H9 (cell line): Measurements from ENCODE around the gene HOATZ. TPM values are rescaled to one million over a fixed set of nuclear protein-coding genes. Genes with fewer than 3 reads are reported as not detected.

Experiments used
- DNase-seq: peaks from one replicate; pipeline ENCODE4 v3.0.0-alpha.2; 2017
- H2AFZ ChIP-seq: one replicate; pipeline ENCODE4 v1.6.1; 2013; ENCODE audit warnings: mild to moderate bottlenecking, low read length, control low read depth, moderate library complexity
- H2AK5ac ChIP-seq: 2 replicates; pipeline ENCODE4 v1.6.1; 2013; ENCODE audit warnings: low read length, control low read depth, mixed read lengths; ENCODE audit not compliant: insufficient read length
- H2BK120ac ChIP-seq: one replicate; pipeline ENCODE4 v1.6.1; 2013; ENCODE audit warnings: low read depth, mild to moderate bottlenecking, low read length, control low read depth, inconsistent platforms; ENCODE audit not compliant: poor library complexity, severe bottlenecking
- H2BK12ac ChIP-seq: 2 replicates; pipeline ENCODE4 v1.6.1; 2013; ENCODE audit warnings: low read length, control low read depth, mixed read lengths, low read depth; ENCODE audit not compliant: insufficient read length
- H2BK15ac ChIP-seq: 2 replicates; pipeline ENCODE4 v1.6.1; 2013; ENCODE audit warnings: low read depth, low read length, control low read depth
- H2BK20ac ChIP-seq: one replicate; pipeline ENCODE4 v1.6.1; 2013; ENCODE audit warnings: low read depth, mild to moderate bottlenecking, low read length, control low read depth, inconsistent platforms; ENCODE audit not compliant: poor library complexity, severe bottlenecking
- H2BK5ac ChIP-seq: 2 replicates; pipeline ENCODE4 v1.6.1; 2013; ENCODE audit warnings: low read length, control low read depth, mixed read lengths; ENCODE audit not compliant: insufficient read length
- H3K14ac ChIP-seq: 2 replicates; pipeline ENCODE4 v1.6.1; 2013; ENCODE audit warnings: low read length, control low read depth; ENCODE audit not compliant: insufficient read depth
- H3K18ac ChIP-seq: 2 replicates; pipeline ENCODE4 v1.6.1; 2013; ENCODE audit warnings: low read depth, mild to moderate bottlenecking, mixed read lengths, low read length, control low read depth; ENCODE audit not compliant: insufficient read length
- H3K23ac ChIP-seq: 2 replicates; pipeline ENCODE4 v1.6.1; 2013; ENCODE audit warnings: low read length, control low read depth, mixed read lengths, low read depth; ENCODE audit not compliant: insufficient read length
- H3K23me2 ChIP-seq: 2 replicates; pipeline ENCODE4 v1.6.1; 2013; ENCODE audit warnings: low read depth, mild to moderate bottlenecking, mixed read lengths, low read length, control low read depth; ENCODE audit not compliant: insufficient read length, poor library complexity, severe bottlenecking
- H3K27ac ChIP-seq: 2 replicates; pipeline ENCODE4 v1.5.1; 2013; ENCODE audit warnings: low read length, control low read depth, mixed read lengths, low read depth; ENCODE audit not compliant: insufficient read length
- H3K27me3 ChIP-seq: 2 replicates; pipeline ENCODE4 v1.6.1; 2013; ENCODE audit warnings: low read length, control low read depth, inconsistent platforms; ENCODE audit not compliant: insufficient read depth
- H3K4ac ChIP-seq: 2 replicates; pipeline ENCODE4 v1.6.1; 2013; ENCODE audit warnings: low read depth, mild to moderate bottlenecking, control low read depth, inconsistent platforms, low read length, moderate library complexity
- H3K4me1 ChIP-seq: 2 replicates; pipeline ENCODE4 v1.6.1; 2013; ENCODE audit warnings: low read length, control low read depth, inconsistent platforms; ENCODE audit not compliant: insufficient read depth
- H3K4me2 ChIP-seq: 2 replicates; pipeline ENCODE4 v1.6.1; 2013; ENCODE audit warnings: low read length, control low read depth, mixed read lengths; ENCODE audit not compliant: insufficient read length, insufficient read depth
- H3K56ac ChIP-seq: 2 replicates; pipeline ENCODE4 v1.6.1; 2013; ENCODE audit warnings: low read depth, mild to moderate bottlenecking, mixed read lengths, low read length, control low read depth; ENCODE audit not compliant: insufficient read length
- H3K79me1 ChIP-seq: 2 replicates; pipeline ENCODE4 v1.6.1; 2013; ENCODE audit warnings: low read depth, mild to moderate bottlenecking, moderate library complexity, low read length, control low read depth, inconsistent platforms; ENCODE audit not compliant: insufficient read depth, poor library complexity, severe bottlenecking
- H3K79me2 ChIP-seq: 2 replicates; pipeline ENCODE4 v1.6.1; 2013; ENCODE audit warnings: low read length, control low read depth, inconsistent platforms; ENCODE audit not compliant: insufficient read depth
- H3K9ac ChIP-seq: 2 replicates; pipeline ENCODE4 v1.6.1; 2013; ENCODE audit warnings: low read length, control low read depth, mixed read lengths; ENCODE audit not compliant: insufficient read length; ENCODE audit errors: extremely low read depth
- H3K9me3 ChIP-seq: one replicate; pipeline ENCODE4 v1.6.1; 2013; ENCODE audit warnings: low read depth, low read length, inconsistent platforms; ENCODE audit not compliant: control insufficient read depth
- H3T11ph ChIP-seq: one replicate; pipeline ENCODE4 v1.6.1; 2013; ENCODE audit warnings: mild to moderate bottlenecking, low read length, control low read depth, inconsistent platforms
- H4K20me1 ChIP-seq: one replicate; pipeline ENCODE4 v1.6.1; 2013; ENCODE audit not compliant: control insufficient read depth, insufficient read length, insufficient read depth
- H4K5ac ChIP-seq: 2 replicates; pipeline ENCODE4 v1.6.1; 2013; ENCODE audit warnings: low read depth, mild to moderate bottlenecking, mixed read lengths, low read length, control low read depth; ENCODE audit not compliant: insufficient read length
- H4K8ac ChIP-seq: replicated peaks from 2 replicates; pipeline ENCODE4 v1.6.1; 2013; ENCODE audit warnings: low read length, control low read depth, mixed read lengths, low read depth; ENCODE audit not compliant: insufficient read length
- H4K91ac ChIP-seq: 2 replicates; pipeline ENCODE4 v1.6.1; 2013; ENCODE audit warnings: low read depth, mild to moderate bottlenecking, moderate library complexity, mixed read lengths, low read length, control low read depth; ENCODE audit not compliant: insufficient read length
- H3K27ac Mint-ChIP-seq, 3 experiments: 2 replicates in 2 of 3; 3 replicates in 1 of 3; pipeline ENCODE4 v1.8.0; 2020 to 2021; ENCODE audit warnings: mixed read lengths in 3 of 3, mild to moderate bottlenecking in 1 of 3, moderate library complexity in 1 of 3
- H3K27me3 Mint-ChIP-seq: 2 replicates; pipeline ENCODE4 v1.8.0; 2021; ENCODE audit warnings: low read depth, mild to moderate bottlenecking, moderate library complexity, mixed read lengths
- H3K36me3 Mint-ChIP-seq, 3 experiments: 2 replicates in 2 of 3; 3 replicates in 1 of 3; pipeline ENCODE4 v1.8.0; 2020 to 2021; ENCODE audit warnings: low read depth in 3 of 3, mixed read lengths in 3 of 3; ENCODE audit not compliant: insufficient read depth in 1 of 3
- H3K4me1 Mint-ChIP-seq, 2 experiments: 2 replicates each; pipeline ENCODE4 v1.8.0; 2020; ENCODE audit warnings: mixed read lengths in 2 of 2
- H3K4me3 Mint-ChIP-seq, 2 experiments: 2 replicates in 1 of 2; 3 replicates in 1 of 2; pipeline ENCODE4 v1.8.0; 2020 to 2021; ENCODE audit warnings: mild to moderate bottlenecking in 2 of 2, mixed read lengths in 2 of 2, moderate library complexity in 1 of 2
- H3K9me3 Mint-ChIP-seq, 2 experiments: 2 replicates in 1 of 2; 3 replicates in 1 of 2; pipeline ENCODE4 v1.8.0; 2020; ENCODE audit warnings: mild to moderate bottlenecking in 2 of 2, mixed read lengths in 2 of 2, moderate library complexity in 1 of 2
- CTCF ChIP-seq: fragments of 200-600 bp; sonication (generic); conservative IDR thresholded peaks from 3 replicates; pipeline ENCODE4 v1.8.0; 2021; ENCODE audit warnings: antibody characterized with exemption, mild to moderate bottlenecking
- WGBS: extraction: QIAGEN DNeasy Blood & Tissue Kit; methylation state at CpG from one replicate; pipeline ENCODE4 v1.1.7; 2013; ENCODE audit warnings: missing lambda C conversion rate, low lambda C conversion rate, mixed read lengths; ENCODE audit not compliant: insufficient read length; ENCODE audit errors: extremely low coverage; 5-methylcytosine and 5-hydroxymethylcytosine counted together
- total RNA-seq: library from RNA; stranded (reverse); gene quantifications from 2 replicates; pipeline ENCODE4 v1.2.1, GENCODE V29; 2021

Gene HOATZ
- total RNA-seq, 1 experiment from 2014 or later = not detected

DNA sequence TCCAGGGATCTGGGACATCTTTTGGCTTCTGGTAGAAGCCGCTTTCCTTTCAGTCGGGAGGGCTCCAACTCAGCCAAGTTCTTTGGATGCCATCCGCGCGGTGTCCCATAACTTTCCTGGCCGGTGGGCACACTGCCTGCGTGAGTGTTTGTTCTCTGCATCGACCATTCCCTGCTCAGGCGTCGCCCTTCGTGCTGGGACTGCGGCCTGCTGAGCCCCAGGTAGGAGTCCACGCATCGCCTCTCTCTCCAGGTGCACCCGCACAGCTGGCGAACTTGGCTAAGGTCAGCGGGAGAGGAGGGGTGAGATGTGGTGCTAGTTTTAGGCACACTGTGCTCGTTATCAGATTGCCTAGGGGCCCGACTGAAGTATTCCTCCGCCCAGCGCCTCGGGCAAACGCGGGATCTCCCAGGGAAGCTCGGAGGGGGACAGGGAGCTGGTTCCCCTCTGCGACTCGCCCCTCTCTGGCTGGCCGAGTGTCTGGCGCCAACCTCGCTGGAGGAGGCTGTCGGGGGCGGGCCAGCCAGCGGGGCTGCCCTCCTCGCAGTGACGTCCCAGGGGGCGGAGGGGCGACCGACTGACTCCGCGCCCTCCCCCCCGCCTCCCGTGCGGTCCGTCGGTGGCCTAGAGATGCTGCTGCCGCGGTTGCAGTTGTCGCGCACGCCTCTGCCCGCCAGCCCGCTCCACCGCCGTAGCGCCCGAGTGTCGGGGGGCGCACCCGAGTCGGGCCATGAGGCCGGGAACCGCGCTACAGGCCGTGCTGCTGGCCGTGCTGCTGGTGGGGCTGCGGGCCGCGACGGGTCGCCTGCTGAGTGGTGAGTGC is 25.7 kb downstream of the HOATZ start, which contains the start of gene LAYN:
Gene LAYN, plus strand, starts transcription at position 607 of the 823 bp plus-strand sequence. Its CDS starts 124 bp downstream, at position 731.
- H4K5ac ChIP-seq = no peak within 1 kb of the TSS
- H3K56ac ChIP-seq = no peak within 1 kb of the TSS
- Mint-ChIP-seq H3K27me3 (peaks cover 73% of the 10 kb centered on the region), H3K4me1 (peaks cover 35 to 37% of the 10 kb centered on the region in 2 experiments), H3K27ac (no peak within 1 kb of the TSS), H3K4me3 (peak within 1 kb of the TSS; percentile 58 to 81), H3K9me3 (peaks cover 9 to 13% of the 10 kb centered on the region in 2 experiments; a peak in 4 of 5 replicates), H3K36me3 (peaks cover 0 to 5% (median 0%) of the 10 kb centered on the region in 3 experiments; a peak in 3 of 7 replicates)
- H4K8ac ChIP-seq = no peak within 1 kb of the TSS
- H3K9ac ChIP-seq = peak within 1 kb of the TSS; percentile 43
- no peak within 1 kb of the TSS for H4K91ac ChIP-seq
- H3K79me1 ChIP-seq = no peaks in the 10 kb centered on the region
- 0 out of 2 replicates have a peak within 1 kb of the TSS, but pooled peaks have one; percentile 27 for H3K14ac ChIP-seq
- no peak for TF ChIP-seq CTCF
- peak; percentile 78 for DNase-seq
- peak within 1 kb of the TSS; percentile 24 for H2AFZ ChIP-seq
- H2AK5ac ChIP-seq = no peak within 1 kb of the TSS
- peaks cover 27% of the 10 kb centered on the region; the same call in 1 of the 2 replicates for H3K27me3 ChIP-seq
- H3K9me3 ChIP-seq = no peaks in the 10 kb centered on the region
- H3T11ph ChIP-seq = no peak within 1 kb of the TSS
- H3K79me2 ChIP-seq = no peaks in the 10 kb centered on the region
- no peaks in the 10 kb centered on the region; the same call in 1 of the 2 replicates for H3K4me1 ChIP-seq
- no peaks in the 10 kb centered on the region for H4K20me1 ChIP-seq
- no peak within 1 kb of the TSS for H2BK20ac ChIP-seq
- no peak within 1 kb of the TSS for H2BK15ac ChIP-seq
- H2BK5ac ChIP-seq = no peak within 1 kb of the TSS
- H2BK12ac ChIP-seq = no peak within 1 kb of the TSS
- peak within 1 kb of the TSS; percentile 73 for H3K4me2 ChIP-seq
- no peak within 1 kb of the TSS for H2BK120ac ChIP-seq
- H3K4ac ChIP-seq = no peak within 1 kb of the TSS
- no peak within 1 kb of the TSS for H3K27ac ChIP-seq
- H3K23me2 ChIP-seq = peaks cover 16% of the 10 kb centered on the region
- H3K18ac ChIP-seq = peak within 1 kb of the TSS; percentile 18
- no peak within 1 kb of the TSS for H3K23ac ChIP-seq
- WGBS = no CpG with 5 or more reads among the region's 70 CpGs
